HepG2 (cell line): ENCODE results near the gene PMVK. TPM values are rescaled to one million over a fixed set of nuclear protein-coding genes. Genes with fewer than 3 reads are reported as not detected.

Source experiments
- ATAD3A ChIP-seq: sonication (generic); formaldehyde crosslinking; IDR thresholded peaks from 2 replicates; pipeline ENCODE4 v1.4.0; 2020; ENCODE audit warnings: missing genetic modification reagents
- CHCHD3 ChIP-seq: sonication (generic); formaldehyde crosslinking; IDR thresholded peaks from 2 replicates; pipeline ENCODE4 v1.8.0; 2022; ENCODE audit warnings: mild to moderate bottlenecking, missing genetic modification reagents, moderate library complexity
- ELF3 ChIP-seq: IDR thresholded peaks from 2 replicates; pipeline ENCODE4 v1.6.1; 2016; ENCODE audit warnings: missing genetic modification reagents, missing compliant biosample characterization
- FIP1L1 ChIP-seq: fragments of 200-400 bp; formaldehyde crosslinking; IDR thresholded peaks from 2 replicates; pipeline ENCODE4 v1.6.1; 2018; ENCODE audit warnings: low read depth, mild to moderate bottlenecking, low read length, moderate library complexity, borderline replicate concordance; ENCODE audit not compliant: insufficient read depth
- HNF4G ChIP-seq, 2 experiments: sonication (generic) in 1 of 2; formaldehyde crosslinking in 1 of 2; IDR thresholded peaks; 2 replicates each; pipeline versions ENCODE4 v1.4.0 to v1.6.1; 2011 to 2020; ENCODE audit warnings: borderline replicate concordance in 2 of 2, low read depth in 2 of 2, mild to moderate bottlenecking in 2 of 2, low read length in 1 of 2, missing genetic modification reagents in 1 of 2, moderate library complexity in 1 of 2
- KDM5A ChIP-seq: fragments of 200-600 bp; sonication (generic); IDR thresholded peaks from 2 replicates; pipeline ENCODE4 v1.7.0; 2018; ENCODE audit warnings: antibody characterized with exemption, mild to moderate bottlenecking, low read length, borderline replicate concordance
- MAFF ChIP-seq: IDR thresholded peaks from 2 replicates; pipeline ENCODE4 v1.6.1; 2011; ENCODE audit warnings: low read depth, low read length, improper control_type of control experiment
- NFIB ChIP-seq: sonication (generic); formaldehyde crosslinking; IDR thresholded peaks from 2 replicates; pipeline ENCODE4 v1.9.0; 2021; ENCODE audit warnings: missing genetic modification reagents, mild to moderate bottlenecking, borderline replicate concordance
- NPAS2 ChIP-seq: sonication (generic); formaldehyde crosslinking; IDR thresholded peaks from 2 replicates; pipeline ENCODE4 v1.8.0; 2022; ENCODE audit warnings: mild to moderate bottlenecking, missing genetic modification reagents, borderline replicate concordance
- RFX1 ChIP-seq: fragments of 450-650 bp; IDR thresholded peaks from 2 replicates; pipeline ENCODE4 v1.6.1; 2017
- SAP130 ChIP-seq: IDR thresholded peaks from 2 replicates; pipeline ENCODE4 v1.6.1; 2016; ENCODE audit warnings: low read depth
- SP140L ChIP-seq: sonication (generic); formaldehyde crosslinking; IDR thresholded peaks from 2 replicates; pipeline ENCODE4 v1.4.0; 2020; ENCODE audit warnings: missing genetic modification reagents, borderline replicate concordance
- TBX3 ChIP-seq: fragments of 450-650 bp; IDR thresholded peaks from 2 replicates; pipeline ENCODE4 v1.6.1; 2017; ENCODE audit warnings: antibody characterized with exemption, mild to moderate bottlenecking, inconsistent platforms, borderline replicate concordance
- ZBTB20 ChIP-seq: sonication (generic); formaldehyde crosslinking; IDR thresholded peaks from 2 replicates; pipeline ENCODE4 v1.8.1; 2023; ENCODE audit warnings: missing genetic modification reagents, low read depth, mild to moderate bottlenecking, borderline replicate concordance
- ZNF20 ChIP-seq: sonication (generic); formaldehyde crosslinking; IDR thresholded peaks from 2 replicates; pipeline ENCODE4 v1.4.0; 2020; ENCODE audit warnings: mild to moderate bottlenecking, moderate library complexity, missing genetic modification reagents
- ZNF253 ChIP-seq: sonication (generic); formaldehyde crosslinking; IDR thresholded peaks from 2 replicates; pipeline ENCODE4 v1.8.0; 2022; ENCODE audit warnings: mild to moderate bottlenecking, missing genetic modification reagents, borderline replicate concordance
- ZNF260 ChIP-seq: sonication (generic); formaldehyde crosslinking; IDR thresholded peaks from 2 replicates; pipeline ENCODE4 v1.4.0; 2020; ENCODE audit warnings: missing genetic modification reagents, low read depth, mild to moderate bottlenecking, borderline replicate concordance
- ZNF546 ChIP-seq: sonication (generic); formaldehyde crosslinking; conservative IDR thresholded peaks from 2 replicates; pipeline ENCODE4 v1.8.1; 2023; ENCODE audit warnings: mild to moderate bottlenecking, missing genetic modification reagents
- polyA plus RNA-seq, 8 experiments: library from polyadenylated mRNA; depleted of rRNA in 3 of 8; stranded (reverse) in 7 of 8; unstranded in 1 of 8; fragments of >200 nt; fragmentation: Illumina TruSeq in 4 of 8; extraction: Trizol in 4 of 8; gene quantifications; 2 replicates each; pipeline versions ENCODE4 v1.2.1 to v1.2.3, GENCODE V29; 2011 to 2016; ENCODE audit warnings: low read depth in 4 of 8, missing spikeins in 1 of 8, mixed read lengths in 1 of 8; ENCODE audit not compliant: insufficient read depth in 1 of 8
- total RNA-seq, 5 experiments: library from RNA; depleted of rRNA; stranded (reverse); fragments of >200 nt; fragmentation: Illumina TruSeq; extraction: Trizol; gene quantifications; 2 replicates each; pipeline ENCODE4 v1.2.3, GENCODE V29; 2016; ENCODE audit warnings: low read depth in 1 of 5
- TF ChIP-seq, protein P1 (sequence below): sonication (generic); formaldehyde crosslinking; conservative IDR thresholded peaks from 2 replicates; pipeline ENCODE4 v1.8.0; 2022; ENCODE audit warnings: missing genetic modification reagents
- TF ChIP-seq, protein P2 (sequence below): sonication (generic); formaldehyde crosslinking; IDR thresholded peaks from 2 replicates; pipeline ENCODE4 v1.5.0; 2020; ENCODE audit warnings: mild to moderate bottlenecking, low read depth, missing genetic modification reagents, borderline replicate concordance
- TF ChIP-seq, protein P3 (sequence below): sonication (generic); formaldehyde crosslinking; IDR thresholded peaks from 2 replicates; pipeline ENCODE4 v1.4.0; 2020; ENCODE audit warnings: mild to moderate bottlenecking, missing genetic modification reagents
- TF ChIP-seq, protein P4 (sequence below): sonication (generic); formaldehyde crosslinking; IDR thresholded peaks from 2 replicates; pipeline ENCODE4 v1.8.0; 2022; ENCODE audit warnings: missing genetic modification reagents, mild to moderate bottlenecking, inconsistent platforms, borderline replicate concordance

Gene PMVK
- total and polyA plus RNA-seq, 2 of the 13 experiments (the other 11 are each of a cell fraction or from before 2014, with no cell fraction given) = 3.9 to 12.6 TPM

DNA sequence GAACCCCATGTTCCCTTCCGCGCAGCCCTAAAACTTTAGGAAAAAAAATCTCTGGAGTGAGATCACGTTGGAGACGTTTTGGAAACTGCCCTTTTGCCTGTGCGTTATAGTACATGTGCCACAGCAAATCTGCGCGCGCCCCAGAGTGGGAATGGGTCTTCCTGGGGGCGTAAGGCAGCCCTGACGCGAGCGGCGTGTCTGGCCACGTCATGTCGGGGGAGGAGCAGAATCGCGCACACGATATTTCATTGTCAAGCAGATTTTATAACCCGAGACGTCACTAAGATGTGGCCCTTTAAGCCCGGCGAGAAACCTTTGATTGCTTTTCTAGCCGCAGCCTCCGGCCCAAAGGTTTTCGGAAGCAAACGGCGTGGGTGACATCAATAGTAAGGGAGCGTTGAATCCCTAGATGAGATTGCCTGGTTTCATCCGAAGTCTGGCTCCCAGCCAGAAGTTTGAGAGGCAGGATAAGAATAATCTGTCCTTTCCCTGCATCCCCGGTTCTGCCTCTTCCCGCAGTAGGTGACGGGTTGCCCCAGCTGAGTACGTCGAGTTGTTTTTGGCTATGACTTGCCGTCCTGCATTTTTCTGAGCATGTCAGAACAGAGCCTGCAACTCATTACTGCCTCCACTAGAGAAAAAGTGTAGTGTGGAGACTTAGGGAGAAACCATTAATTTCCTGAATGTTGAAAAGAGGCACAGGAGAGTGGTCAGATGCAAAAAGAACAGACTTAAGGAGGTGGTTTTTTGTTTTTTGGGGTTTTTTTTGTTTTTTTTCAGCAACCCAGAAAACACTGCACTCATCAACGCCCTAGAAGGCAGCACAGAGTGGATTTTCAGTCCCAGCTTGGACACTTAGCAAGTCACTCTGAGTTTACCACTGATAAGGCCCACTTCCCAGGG lies 817 bp upstream of the PMVK start (continued):
- TF ChIP-seq HNF4G (IDR thresholded peaks at IDR 0.05; ENCODE audit: borderline replicate concordance, low read depth, low read length) (no peak), HNF4G (CRISPR knock-in tag; IDR thresholded peaks at IDR 0.05; ENCODE audit: borderline replicate concordance, low read depth) (no peak), ATAD3A (CRISPR knock-in tag) (no peak), ZNF253 (no peak), SAP130 (CRISPR knock-in tag) (0 out of 2 replicates have a peak, but pooled peaks have one; percentile 17), MAFF (no peak), FIP1L1 (no peak), NPAS2 (no peak), NFIB (no peak), TBX3 (no peak), ELF3 (no peak), CHCHD3 (no peak), ZNF546 (no peak), KDM5A (peak; percentile 73; the same call in 1 of the 2 replicates), ZNF20 (CRISPR knock-in tag) (no peak), RFX1 (no peak), ZNF260 (CRISPR knock-in tag) (no peak), ZBTB20 (CRISPR knock-in tag) (no peak), SP140L (no peak)
- TF ChIP-seq, protein P1, sequence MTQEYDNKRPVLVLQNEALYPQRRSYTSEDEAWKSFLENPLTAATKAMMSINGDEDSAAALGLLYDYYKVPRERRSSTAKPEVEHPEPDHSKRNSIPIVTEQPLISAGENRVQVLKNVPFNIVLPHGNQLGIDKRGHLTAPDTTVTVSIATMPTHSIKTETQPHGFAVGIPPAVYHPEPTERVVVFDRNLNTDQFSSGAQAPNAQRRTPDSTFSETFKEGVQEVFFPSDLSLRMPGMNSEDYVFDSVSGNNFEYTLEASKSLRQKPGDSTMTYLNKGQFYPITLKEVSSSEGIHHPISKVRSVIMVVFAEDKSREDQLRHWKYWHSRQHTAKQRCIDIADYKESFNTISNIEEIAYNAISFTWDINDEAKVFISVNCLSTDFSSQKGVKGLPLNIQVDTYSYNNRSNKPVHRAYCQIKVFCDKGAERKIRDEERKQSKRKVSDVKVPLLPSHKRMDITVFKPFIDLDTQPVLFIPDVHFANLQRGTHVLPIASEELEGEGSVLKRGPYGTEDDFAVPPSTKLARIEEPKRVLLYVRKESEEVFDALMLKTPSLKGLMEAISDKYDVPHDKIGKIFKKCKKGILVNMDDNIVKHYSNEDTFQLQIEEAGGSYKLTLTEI (CRISPR knock-in tag) = no peak
- TF ChIP-seq, protein P2, sequence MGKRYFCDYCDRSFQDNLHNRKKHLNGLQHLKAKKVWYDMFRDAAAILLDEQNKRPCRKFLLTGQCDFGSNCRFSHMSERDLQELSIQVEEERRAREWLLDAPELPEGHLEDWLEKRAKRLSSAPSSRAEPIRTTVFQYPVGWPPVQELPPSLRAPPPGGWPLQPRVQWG (CRISPR knock-in tag) = no peak
- TF ChIP-seq, protein P3, sequence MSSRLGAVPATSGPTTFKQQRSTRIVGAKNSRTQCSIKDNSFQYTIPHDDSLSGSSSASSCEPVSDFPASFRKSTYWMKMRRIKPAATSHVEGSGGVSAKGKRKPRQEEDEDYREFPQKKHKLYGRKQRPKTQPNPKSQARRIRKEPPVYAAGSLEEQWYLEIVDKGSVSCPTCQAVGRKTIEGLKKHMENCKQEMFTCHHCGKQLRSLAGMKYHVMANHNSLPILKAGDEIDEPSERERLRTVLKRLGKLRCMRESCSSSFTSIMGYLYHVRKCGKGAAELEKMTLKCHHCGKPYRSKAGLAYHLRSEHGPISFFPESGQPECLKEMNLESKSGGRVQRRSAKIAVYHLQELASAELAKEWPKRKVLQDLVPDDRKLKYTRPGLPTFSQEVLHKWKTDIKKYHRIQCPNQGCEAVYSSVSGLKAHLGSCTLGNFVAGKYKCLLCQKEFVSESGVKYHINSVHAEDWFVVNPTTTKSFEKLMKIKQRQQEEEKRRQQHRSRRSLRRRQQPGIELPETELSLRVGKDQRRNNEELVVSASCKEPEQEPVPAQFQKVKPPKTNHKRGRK (CRISPR knock-in tag) = no peak
- TF ChIP-seq, protein P4, sequence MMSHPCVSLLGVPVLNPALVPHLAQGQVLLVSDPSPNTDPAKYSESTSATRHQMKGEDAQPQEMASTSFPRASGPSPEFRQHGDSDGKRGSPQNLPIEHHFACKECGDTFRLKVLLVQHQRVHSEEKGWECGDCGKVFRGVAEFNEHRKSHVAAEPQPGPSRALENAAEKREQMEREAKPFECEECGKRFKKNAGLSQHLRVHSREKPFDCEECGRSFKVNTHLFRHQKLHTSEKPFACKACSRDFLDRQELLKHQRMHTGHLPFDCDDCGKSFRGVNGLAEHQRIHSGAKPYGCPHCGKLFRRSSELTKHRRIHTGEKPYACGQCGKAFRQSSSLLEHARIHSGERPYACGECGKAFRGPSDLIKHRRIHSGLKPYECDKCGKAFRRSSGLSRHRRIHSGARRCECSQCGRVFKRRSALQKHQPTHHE (CRISPR knock-in tag) = no peak
